Duodenal mucosa (tissue), 2 donors: Measurements from ENCODE around the gene BTBD9.

Experiments
- H3K27ac ChIP-seq: one replicate; pipeline ENCODE4 v1.7.0; 2013; ENCODE audit warnings: low read depth, low read length
- H3K27me3 ChIP-seq, 2 donors: one replicate each; pipeline ENCODE4 v1.7.0; 2013; ENCODE audit warnings: low read length in 2 of 2, control low read depth in 1 of 2; ENCODE audit not compliant: insufficient read depth in 2 of 2, control insufficient read depth in 1 of 2
- H3K36me3 ChIP-seq, 2 donors: one replicate each; pipeline ENCODE4 v1.7.0; 2013; ENCODE audit warnings: low read length in 2 of 2, control low read depth in 1 of 2; ENCODE audit not compliant: insufficient read depth in 2 of 2, control insufficient read depth in 1 of 2
- H3K4me1 ChIP-seq, 2 donors: one replicate each; pipeline ENCODE4 v1.7.0; 2013; ENCODE audit warnings: low read length in 2 of 2, control low read depth in 1 of 2; ENCODE audit not compliant: insufficient read depth in 2 of 2, control insufficient read depth in 1 of 2
- H3K4me3 ChIP-seq, 2 donors: one replicate each; pipeline ENCODE4 v1.7.0; 2013; ENCODE audit warnings: low read length in 2 of 2, low read depth in 1 of 2
- H3K9ac ChIP-seq, 2 donors: one replicate each; pipeline ENCODE4 v1.7.0; 2013; ENCODE audit warnings: low read length in 2 of 2, low read depth in 1 of 2
- H3K9me3 ChIP-seq, 2 donors: one replicate each; pipeline ENCODE4 v1.7.0; 2013; ENCODE audit warnings: low read length in 2 of 2, control low read depth in 1 of 2; ENCODE audit not compliant: control insufficient read depth in 1 of 2

Gene BTBD9

DNA sequence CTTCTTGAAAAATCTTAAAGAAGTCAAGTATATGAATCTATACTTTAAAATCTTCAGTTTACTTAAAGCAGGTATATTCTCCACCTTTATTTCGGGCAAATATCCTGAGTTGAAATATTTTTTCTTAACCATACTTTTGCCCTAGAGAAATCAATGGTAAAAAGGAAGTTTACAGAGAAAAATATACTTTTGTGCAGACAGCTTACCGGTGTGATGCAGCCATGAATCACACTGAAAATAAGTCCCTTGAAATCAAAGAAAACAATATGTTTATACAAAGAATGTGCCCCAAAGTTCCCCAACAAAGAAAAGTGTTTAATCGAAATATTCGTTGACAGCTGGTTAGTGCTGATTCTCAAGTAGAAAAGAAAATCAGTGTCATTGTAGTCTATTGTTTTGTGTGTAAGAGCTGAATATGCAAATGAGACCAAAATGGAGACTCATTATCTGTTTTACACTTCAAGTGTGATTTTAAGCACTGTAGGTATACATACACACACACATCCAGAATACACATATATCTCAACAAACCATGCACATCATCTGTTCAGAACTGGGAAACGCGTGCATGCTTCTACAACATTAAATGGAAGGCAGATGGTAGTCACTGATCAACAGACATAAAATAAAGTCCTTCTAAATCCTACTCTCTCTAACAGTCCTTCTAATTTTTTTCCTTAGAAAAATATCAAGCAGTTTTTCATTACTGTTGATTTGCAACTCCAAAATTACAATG, 73.3 kb downstream of the BTBD9 start:
- Histone ChIP-seq H3K27ac (no peak overlapping the region), H3K27me3 (no peaks in the 10 kb centered on the region), H3K9ac (no peak overlapping the region), H3K4me1 (no peaks in the 10 kb centered on the region), H3K9me3 (no peaks in the 10 kb centered on the region), H3K36me3 (no peaks in the 10 kb centered on the region), H3K4me3 (no peak overlapping the region)

DNA sequence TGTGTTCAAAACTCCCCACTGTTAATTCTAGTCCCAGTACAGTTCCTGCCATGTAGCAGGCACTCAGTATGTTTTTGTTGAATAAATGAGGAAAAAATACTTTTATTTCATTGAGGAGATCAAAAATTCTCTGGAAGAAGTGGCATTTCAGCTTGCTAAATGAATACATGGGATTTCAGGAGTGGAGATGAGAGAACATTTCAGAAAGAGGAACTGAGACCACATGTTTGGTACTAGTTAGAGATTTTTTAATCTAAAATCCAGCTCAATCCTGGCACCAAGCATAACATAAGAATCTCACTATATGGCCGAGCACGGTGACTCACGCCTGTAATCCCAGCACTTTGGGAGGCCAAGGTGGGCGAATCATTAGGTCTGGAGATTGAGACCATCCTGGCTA, 75.4 kb downstream of the BTBD9 start:
- H3K27me3 ChIP-seq: no peaks in the 10 kb centered on the region
- no peak overlapping the region for H3K9ac ChIP-seq
- H3K27ac ChIP-seq: no peak overlapping the region
- H3K4me1 ChIP-seq: no peaks in the 10 kb centered on the region
- H3K4me3 ChIP-seq: no peak overlapping the region
- H3K9me3 ChIP-seq: no peaks in the 10 kb centered on the region
- no peaks in the 10 kb centered on the region for H3K36me3 ChIP-seq

DNA sequence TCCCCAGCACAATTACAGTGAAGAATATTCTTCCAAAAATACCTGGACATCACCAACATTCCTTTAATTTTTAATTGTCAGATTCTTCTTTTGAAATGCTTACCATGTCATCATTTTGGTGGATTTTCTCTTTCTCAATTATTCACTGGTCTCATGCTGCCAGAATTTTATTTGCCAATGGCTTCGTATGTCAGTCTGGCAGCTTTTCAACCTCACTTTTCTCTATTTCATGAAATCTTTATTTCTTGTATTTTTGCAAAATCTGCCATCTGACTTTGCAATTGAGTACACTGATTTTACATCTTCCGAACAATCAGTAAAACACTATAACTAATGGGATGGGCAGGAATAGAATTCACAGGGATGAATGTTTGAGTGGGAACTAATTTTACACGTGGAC, 84.1 kb downstream of the BTBD9 start:
- Histone ChIP-seq H3K27me3 (no peaks in the 10 kb centered on the region), H3K4me3 (no peak overlapping the region), H3K27ac (no peak overlapping the region), H3K4me1 (peaks cover 3 to 4% of the 10 kb centered on the region in 2 donors), H3K9ac (no peak overlapping the region), H3K9me3 (no peaks in the 10 kb centered on the region), H3K36me3 (no peaks in the 10 kb centered on the region)

DNA sequence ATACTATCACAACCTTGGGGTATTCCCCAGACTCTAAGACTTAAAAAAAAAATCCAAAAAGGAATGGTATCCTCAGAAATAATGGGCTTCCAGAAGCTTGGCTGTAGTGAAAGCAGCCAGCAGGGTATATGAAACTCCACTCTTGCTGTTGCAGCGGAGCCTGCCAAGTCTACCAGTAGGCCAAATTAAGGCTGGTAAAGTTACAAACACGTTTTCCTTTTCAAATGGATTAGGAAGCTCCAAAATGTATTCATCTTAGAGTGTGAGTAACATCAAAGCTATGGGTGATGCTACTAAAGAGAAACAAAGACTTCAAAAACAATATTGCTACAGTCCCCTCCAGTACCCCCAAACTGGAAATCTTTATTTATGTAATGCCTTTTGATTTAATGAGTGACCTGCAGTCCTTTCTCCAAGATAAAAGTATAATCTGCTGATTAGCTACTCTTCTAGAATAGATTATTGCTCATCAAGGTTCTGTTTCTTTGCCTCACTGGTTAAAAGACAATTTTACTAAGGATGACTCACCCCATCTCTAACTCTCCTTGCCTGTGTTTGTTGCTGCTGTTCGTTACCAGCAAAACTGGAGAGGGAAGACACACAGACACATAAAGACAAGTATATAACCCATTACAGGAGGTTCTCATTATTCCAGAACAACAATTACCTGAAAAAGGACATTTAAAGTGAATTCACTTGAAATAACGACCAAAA, 84.9 kb downstream of the BTBD9 start:
- Histone ChIP-seq H3K9me3 (no peaks in the 10 kb centered on the region), H3K4me1 (peaks cover 3 to 4% of the 10 kb centered on the region in 2 donors), H3K36me3 (no peaks in the 10 kb centered on the region), H3K27me3 (no peaks in the 10 kb centered on the region), H3K4me3 (no peak overlapping the region), H3K27ac (no peak overlapping the region), H3K9ac (no peak overlapping the region)

DNA sequence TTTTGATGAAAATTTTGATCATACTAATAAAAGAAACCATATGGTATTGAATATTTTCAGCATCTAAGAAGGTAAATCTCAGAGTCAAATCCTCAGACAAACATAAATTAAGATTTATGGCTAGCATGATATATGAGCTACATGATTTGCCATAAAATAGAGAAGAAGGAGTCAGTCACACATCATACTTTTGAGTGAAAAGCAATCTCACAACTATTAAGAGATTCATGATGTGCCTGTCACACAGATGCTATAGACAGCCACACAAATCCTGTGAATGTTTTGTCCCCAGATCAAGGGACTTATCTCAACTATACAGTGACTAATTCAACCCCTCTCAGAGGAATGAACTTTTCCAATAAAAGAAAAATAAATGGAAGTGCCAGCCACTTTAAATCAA, 85.7 kb downstream of the BTBD9 start:
- H3K27ac ChIP-seq: no peak overlapping the region
- peaks cover 3 to 4% of the 10 kb centered on the region in 2 donors for H3K4me1 ChIP-seq
- H3K36me3 ChIP-seq: no peaks in the 10 kb centered on the region
- H3K4me3 ChIP-seq: no peak overlapping the region
- H3K9me3 ChIP-seq: no peaks in the 10 kb centered on the region
- H3K27me3 ChIP-seq: no peaks in the 10 kb centered on the region
- H3K9ac ChIP-seq: no peak overlapping the region

DNA sequence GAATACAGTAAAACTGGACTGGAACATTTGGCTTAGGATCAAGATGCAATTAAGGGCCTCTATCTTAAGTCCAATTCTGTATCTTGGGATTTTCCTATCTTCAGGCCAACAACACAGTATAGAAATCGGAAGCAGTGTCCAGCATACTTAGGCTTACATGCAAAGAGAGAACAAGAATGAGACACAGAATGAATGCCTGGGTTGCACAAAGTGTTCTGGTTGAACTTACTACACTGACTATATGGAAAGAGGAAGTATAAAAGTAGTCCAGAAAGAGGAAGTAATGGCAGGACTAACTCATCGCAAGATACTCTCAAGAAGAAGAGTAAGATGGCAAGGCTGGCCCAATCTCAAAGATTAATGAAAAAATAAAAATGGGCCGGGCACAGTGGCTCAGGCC, 87.6 kb downstream of the BTBD9 start:
- no peak overlapping the region for H3K27ac ChIP-seq
- no peaks in the 10 kb centered on the region for H3K9me3 ChIP-seq
- peaks cover 3 to 4% of the 10 kb centered on the region in 2 donors for H3K4me1 ChIP-seq
- no peaks in the 10 kb centered on the region for H3K36me3 ChIP-seq
- H3K4me3 ChIP-seq: no peak overlapping the region
- H3K27me3 ChIP-seq: no peaks in the 10 kb centered on the region
- H3K9ac ChIP-seq: no peak overlapping the region

DNA sequence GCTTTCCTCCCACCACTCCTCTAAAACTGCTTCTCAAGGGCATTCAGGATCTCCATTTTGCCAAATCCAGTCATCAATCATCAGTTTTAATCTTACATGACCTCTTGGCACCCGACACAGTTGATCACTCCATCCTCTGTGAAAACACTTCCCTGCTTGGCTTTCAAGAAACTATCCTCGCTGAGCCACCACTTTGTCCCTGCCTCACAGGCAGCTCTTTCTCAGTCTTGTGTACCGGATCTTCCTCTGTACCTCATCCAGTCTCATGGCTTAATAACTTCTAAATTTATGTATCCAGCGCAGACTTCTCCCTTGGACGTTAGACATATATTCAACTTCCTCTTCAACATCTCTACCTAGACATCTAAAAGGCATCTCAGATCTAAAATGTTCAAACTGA, 89.9 kb downstream of the BTBD9 start:
- no peak overlapping the region for H3K9ac ChIP-seq
- H3K27me3 ChIP-seq: no peaks in the 10 kb centered on the region
- H3K4me3 ChIP-seq: no peak overlapping the region
- H3K27ac ChIP-seq: no peak overlapping the region
- H3K9me3 ChIP-seq: no peaks in the 10 kb centered on the region
- peaks cover 3 to 4% of the 10 kb centered on the region in 2 donors for H3K4me1 ChIP-seq
- H3K36me3 ChIP-seq: no peaks in the 10 kb centered on the region

DNA sequence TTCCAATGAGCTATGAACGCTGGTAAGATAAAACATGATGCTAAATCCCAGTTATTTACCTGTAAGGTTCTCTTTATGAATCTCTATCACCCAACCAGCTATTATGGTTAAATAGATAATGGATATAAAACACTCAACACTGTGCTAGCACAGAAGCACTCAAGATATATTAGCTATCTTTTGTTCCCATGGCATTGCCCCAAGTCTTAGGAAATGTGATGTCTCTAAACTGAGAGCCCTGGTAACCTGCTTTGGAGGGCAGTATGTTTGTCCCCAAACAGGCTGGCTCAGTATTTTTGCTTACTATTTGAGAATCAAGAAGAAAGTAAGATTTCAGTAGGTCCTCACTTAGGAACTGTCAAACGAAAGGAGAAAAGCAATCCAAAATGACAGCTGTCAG, 90.5 kb downstream of the BTBD9 start:
- no peaks in the 10 kb centered on the region for H3K9me3 ChIP-seq
- no peaks in the 10 kb centered on the region for H3K27me3 ChIP-seq
- H3K27ac ChIP-seq: no peak overlapping the region
- no peak overlapping the region for H3K9ac ChIP-seq
- H3K4me1 ChIP-seq: peaks cover 3 to 4% of the 10 kb centered on the region in 2 donors
- H3K4me3 ChIP-seq: no peak overlapping the region
- H3K36me3 ChIP-seq: no peaks in the 10 kb centered on the region

DNA sequence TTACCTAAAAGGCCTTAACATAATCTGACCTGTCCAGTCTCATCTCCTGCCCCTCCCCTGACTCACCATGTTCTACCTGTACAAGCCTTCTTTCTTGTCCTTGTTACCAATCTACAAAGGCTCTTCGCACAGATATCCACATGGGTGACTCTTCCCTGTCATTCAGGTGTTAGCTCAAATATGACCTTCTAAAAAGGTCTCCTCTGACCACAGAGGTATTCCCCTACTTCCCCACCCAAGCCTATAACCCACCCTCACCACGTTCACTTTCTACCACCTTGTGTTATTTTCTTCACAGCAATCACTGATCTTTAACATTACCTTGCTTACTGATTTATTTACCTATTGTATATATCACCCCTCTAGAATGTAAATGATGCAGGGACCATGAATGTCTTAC, 96.7 kb downstream of the BTBD9 start:
- no peak overlapping the region for H3K27ac ChIP-seq
- H3K36me3 ChIP-seq: no peaks in the 10 kb centered on the region
- no peaks in the 10 kb centered on the region for H3K4me1 ChIP-seq
- no peaks in the 10 kb centered on the region for H3K9me3 ChIP-seq
- no peaks in the 10 kb centered on the region for H3K27me3 ChIP-seq
- H3K9ac ChIP-seq: no peak overlapping the region
- H3K4me3 ChIP-seq: no peak overlapping the region

DNA sequence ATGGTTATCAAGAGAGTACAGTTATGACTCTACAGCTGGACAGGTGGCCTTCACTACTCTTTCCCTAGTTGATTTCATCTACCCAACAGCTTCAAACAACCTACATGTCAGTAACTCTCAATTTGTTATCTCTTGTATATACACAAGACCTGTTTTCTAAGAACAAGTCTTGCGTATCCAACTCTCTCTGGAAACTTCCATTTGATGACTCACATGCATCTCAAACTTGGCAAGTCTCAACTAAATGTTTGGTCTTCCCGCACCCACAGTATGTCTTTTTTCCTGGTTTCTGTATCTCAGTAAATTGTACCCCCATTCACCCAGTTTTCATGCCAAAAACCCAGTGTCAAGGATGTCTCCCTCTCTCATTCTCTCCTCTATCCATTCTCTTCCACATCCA, 97.7 kb downstream of the BTBD9 start:
- Histone ChIP-seq H3K9ac (no peak overlapping the region), H3K27ac (no peak overlapping the region), H3K36me3 (no peaks in the 10 kb centered on the region), H3K4me3 (no peak overlapping the region), H3K4me1 (no peaks in the 10 kb centered on the region), H3K27me3 (no peaks in the 10 kb centered on the region), H3K9me3 (no peaks in the 10 kb centered on the region)
